ENCODE results near the gene DDRGK1. TPM values are rescaled to one million over a fixed set of nuclear protein-coding genes. Genes with fewer than 3 reads are reported as not detected.

The DDRGK1 gene
- total and polyA plus RNA-seq, 2 of the 4 experiments (the other 2 are of a cell fraction), result 12.2 to 29.6 TPM

- no peak overlapping the region for H3K4me3 ChIP-seq (ENCODE audit: insufficient read depth, low read depth, low read length)
- H3K27ac ChIP-seq (ENCODE audit: insufficient read depth, low read length), result no peak overlapping the region
- no peaks in the 10 kb centered on the region for H3K36me3 ChIP-seq (ENCODE audit: control insufficient read depth, insufficient read depth, low read length)
- no peak overlapping the region for H2BK20ac ChIP-seq (ENCODE audit: low read depth, low read length)
- no peak overlapping the region for H4K91ac ChIP-seq (ENCODE audit: insufficient read depth, low read depth, low read length)
- H4K20me1 ChIP-seq (ENCODE audit: insufficient read depth, low read length), result no peaks in the 10 kb centered on the region
- H3K4ac ChIP-seq (ENCODE audit: low read depth, low read length), result no peak overlapping the region
- no peaks in the 10 kb centered on the region for H3K4me1 ChIP-seq (ENCODE audit: control insufficient read depth, insufficient read depth, low read length)
- H2BK120ac ChIP-seq (ENCODE audit: low read depth, low read length), result no peak overlapping the region
- no peak overlapping the region for H4K5ac ChIP-seq (ENCODE audit: low read depth, low read length)
- H3K14ac ChIP-seq (replicated peaks; ENCODE audit: low read depth, low read length), result no peak overlapping the region
- H2AK9ac ChIP-seq (replicated peaks; ENCODE audit: low read depth, low read length, poor library complexity), result no peak overlapping the region
- H3K27me3 ChIP-seq (ENCODE audit: control insufficient read depth, insufficient read depth, low read length), result peaks cover 6% of the 10 kb centered on the region; the same call in 1 of the 2 replicates
- no peak overlapping the region for H2AK5ac ChIP-seq (ENCODE audit: low read depth, low read length)
- DNase-seq (no peak), ATAC-seq (ENCODE audit: low read depth) (no peak)
- CTCF ChIA-PET, result no interaction called here
- H3K18ac ChIP-seq (ENCODE audit: low read depth, low read length), result no peak overlapping the region
- POLR2A ChIA-PET (ENCODE audit: unreplicated experiment), result no interaction called here
- H3K9me3 ChIP-seq (ENCODE audit: control insufficient read depth, insufficient read depth, low read length), result no peaks in the 10 kb centered on the region
- in situ Hi-C loops (cut with MboI; ENCODE audit: low sequenced_read_pairs) (no loop called here), dilution Hi-C loops (cut with HindIII; ENCODE audit: low sequenced_read_pairs, unreplicated experiment) (no loop called here), intact Hi-C loops (cut with micrococcal nuclease) (no loop called here)
- no peak overlapping the region for H3K56ac ChIP-seq (ENCODE audit: extremely low read depth, insufficient read depth, low read length)
- no peak overlapping the region for H3K9ac ChIP-seq (ENCODE audit: low read depth, low read length)
- H3K4me2 ChIP-seq (ENCODE audit: low read depth, low read length), result no peak overlapping the region
- H3K79me1 ChIP-seq (ENCODE audit: low read depth in 1 of 2, low read length in 2 of 2), result no peaks in the 10 kb centered on the region
- no peak for TF ChIP-seq RCOR1 (IDR thresholded peaks at IDR 0.05; ENCODE audit: insufficient replicate concordance, low read length)
- TF ChIP-seq, protein P1, sequence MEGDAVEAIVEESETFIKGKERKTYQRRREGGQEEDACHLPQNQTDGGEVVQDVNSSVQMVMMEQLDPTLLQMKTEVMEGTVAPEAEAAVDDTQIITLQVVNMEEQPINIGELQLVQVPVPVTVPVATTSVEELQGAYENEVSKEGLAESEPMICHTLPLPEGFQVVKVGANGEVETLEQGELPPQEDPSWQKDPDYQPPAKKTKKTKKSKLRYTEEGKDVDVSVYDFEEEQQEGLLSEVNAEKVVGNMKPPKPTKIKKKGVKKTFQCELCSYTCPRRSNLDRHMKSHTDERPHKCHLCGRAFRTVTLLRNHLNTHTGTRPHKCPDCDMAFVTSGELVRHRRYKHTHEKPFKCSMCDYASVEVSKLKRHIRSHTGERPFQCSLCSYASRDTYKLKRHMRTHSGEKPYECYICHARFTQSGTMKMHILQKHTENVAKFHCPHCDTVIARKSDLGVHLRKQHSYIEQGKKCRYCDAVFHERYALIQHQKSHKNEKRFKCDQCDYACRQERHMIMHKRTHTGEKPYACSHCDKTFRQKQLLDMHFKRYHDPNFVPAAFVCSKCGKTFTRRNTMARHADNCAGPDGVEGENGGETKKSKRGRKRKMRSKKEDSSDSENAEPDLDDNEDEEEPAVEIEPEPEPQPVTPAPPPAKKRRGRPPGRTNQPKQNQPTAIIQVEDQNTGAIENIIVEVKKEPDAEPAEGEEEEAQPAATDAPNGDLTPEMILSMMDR (conservative IDR thresholded peaks at IDR 0.05; ENCODE audit: low read depth, low read length), result no peak
- no peak for TF ChIP-seq SMC3 (IDR thresholded peaks at IDR 0.05; ENCODE audit: low read depth, low read length)
- TF ChIP-seq BHLHE40 (IDR thresholded peaks at IDR 0.05; ENCODE audit: low read depth, low read length), result no peak
- no peak for TF ChIP-seq POLR2A (IDR thresholded peaks at IDR 0.05; ENCODE audit: low read depth, low read length)
- TF ChIP-seq, protein P2, sequence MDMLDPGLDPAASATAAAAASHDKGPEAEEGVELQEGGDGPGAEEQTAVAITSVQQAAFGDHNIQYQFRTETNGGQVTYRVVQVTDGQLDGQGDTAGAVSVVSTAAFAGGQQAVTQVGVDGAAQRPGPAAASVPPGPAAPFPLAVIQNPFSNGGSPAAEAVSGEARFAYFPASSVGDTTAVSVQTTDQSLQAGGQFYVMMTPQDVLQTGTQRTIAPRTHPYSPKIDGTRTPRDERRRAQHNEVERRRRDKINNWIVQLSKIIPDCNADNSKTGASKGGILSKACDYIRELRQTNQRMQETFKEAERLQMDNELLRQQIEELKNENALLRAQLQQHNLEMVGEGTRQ (IDR thresholded peaks at IDR 0.05; ENCODE audit: low read depth, low read length), result no peak
- TF ChIP-seq MAZ (IDR thresholded peaks at IDR 0.05; ENCODE audit: borderline replicate concordance, low read depth, low read length), result no peak
- no peak for TF ChIP-seq RFX5 (IDR thresholded peaks at IDR 0.05; ENCODE audit: low read depth, low read length)
- TF ChIP-seq CHD1 (IDR thresholded peaks at IDR 0.05; ENCODE audit: low read depth, low read length), result no peak
- no peak for TF ChIP-seq FOS (IDR thresholded peaks at IDR 0.05; ENCODE audit: low read depth, low read length)
- no peak for TF ChIP-seq RAD21 (IDR thresholded peaks at IDR 0.05; ENCODE audit: low read length)
- no peak for TF ChIP-seq MAFK (IDR thresholded peaks at IDR 0.05; ENCODE audit: low read depth, low read length)
- TF ChIP-seq NFE2L2 (IDR thresholded peaks at IDR 0.05; ENCODE audit: low read depth, low read length), result no peak
- no peak for TF ChIP-seq ELK1 (IDR thresholded peaks at IDR 0.05; ENCODE audit: borderline replicate concordance, low read depth, low read length)
- no peak for TF ChIP-seq MXI1 (IDR thresholded peaks at IDR 0.05; ENCODE audit: borderline replicate concordance, low read depth, low read length)
- H3K9me1 ChIP-seq (ENCODE audit: insufficient read depth, low read length), result no peaks in the 10 kb centered on the region
- H2AFZ ChIP-seq (replicated peaks; ENCODE audit: low read length, poor library complexity), result no peak overlapping the region
- H4K8ac ChIP-seq (ENCODE audit: low read depth in 2 of 2, low read length in 2 of 2), result no peak overlapping the region
- no peak overlapping the region for H2BK15ac ChIP-seq (ENCODE audit: low read depth, low read length)
- no TSS peak for BruUV-seq (replicated peaks)
- H3K23ac ChIP-seq (ENCODE audit: low read depth, low read length), result no peak overlapping the region
- no CpG with 5 or more reads among the region's 2 CpGs for WGBS, 2 experiments (ENCODE audit: extremely low coverage in 2 of 2, insufficient read length in 1 of 2)
- H2BK5ac ChIP-seq (ENCODE audit: low read depth, low read length, poor library complexity, severe bottlenecking), result no peak overlapping the region
Observed at GRCh38 chr20:3245156-3245555, 40.7 kb upstream of the DDRGK1 start.

All from IMR-90 (cell line).